Muscle layer of duodenum (tissue), 2 donors: ENCODE data around the gene CAMKK2.

Source experiments
- H3K27ac ChIP-seq: one replicate; pipeline ENCODE4 v1.7.0; 2013; ENCODE audit warnings: mild to moderate bottlenecking, low read length
- H3K27me3 ChIP-seq: one replicate; pipeline ENCODE4 v1.7.0; 2013; ENCODE audit warnings: low read depth, mild to moderate bottlenecking, control low read depth, low read length
- H3K36me3 ChIP-seq, 2 donors: one replicate each; pipeline ENCODE4 v1.7.0; 2013; ENCODE audit warnings: low read length in 2 of 2, control low read depth in 1 of 2, mild to moderate bottlenecking in 1 of 2; ENCODE audit not compliant: insufficient read depth in 2 of 2, control insufficient read depth in 1 of 2
- H3K4me1 ChIP-seq, 2 donors: one replicate each; pipeline ENCODE4 v1.7.0; 2013; ENCODE audit warnings: low read length in 2 of 2, mild to moderate bottlenecking in 2 of 2, control low read depth in 1 of 2, moderate library complexity in 1 of 2; ENCODE audit not compliant: insufficient read depth in 2 of 2, control insufficient read depth in 1 of 2
- H3K4me3 ChIP-seq, 2 donors: one replicate each; pipeline ENCODE4 v1.7.0; 2013; ENCODE audit warnings: low read length in 2 of 2, low read depth in 1 of 2, mild to moderate bottlenecking in 1 of 2
- H3K9me3 ChIP-seq, 2 donors: one replicate each; pipeline ENCODE4 v1.7.0; 2013; ENCODE audit warnings: low read length in 2 of 2, control low read depth in 1 of 2, mild to moderate bottlenecking in 1 of 2; ENCODE audit not compliant: control insufficient read depth in 1 of 2
- donor health status: healthy.

CAMKK2 gene

DNA sequence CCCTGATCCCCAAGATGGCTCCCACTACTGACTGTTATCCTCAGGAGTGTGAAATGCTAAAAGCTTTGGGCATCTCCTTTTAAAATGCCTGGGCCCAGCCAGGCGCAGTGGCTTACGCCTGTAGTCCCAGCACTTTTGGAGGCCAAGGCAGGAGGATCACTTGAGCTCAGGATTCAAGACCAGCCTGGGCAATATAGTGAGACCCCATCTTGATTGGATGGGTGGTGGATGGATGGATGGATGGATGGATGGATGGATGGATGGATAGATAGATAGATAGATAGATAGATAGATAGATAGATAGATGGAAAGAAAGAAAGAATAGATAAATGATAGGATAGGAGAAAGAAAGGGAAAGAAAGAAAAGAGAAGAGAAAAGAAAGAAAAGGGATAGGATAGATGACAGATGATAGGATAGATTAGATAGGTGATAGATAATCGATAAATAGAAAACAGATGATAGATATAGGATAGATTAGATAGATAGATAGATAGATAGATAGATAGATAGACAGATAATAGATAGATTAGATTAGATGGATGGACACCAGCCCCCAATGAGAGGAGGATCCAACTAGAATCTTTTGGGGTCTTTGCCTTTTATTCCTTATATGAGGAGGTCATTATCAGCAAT, 77.0 kb downstream of the CAMKK2 start:
- Histone ChIP-seq H3K27ac (no peak overlapping the region), H3K9me3 (no peaks in the 10 kb centered on the region), H3K4me3 (no peak overlapping the region), H3K4me1 (peaks cover 0 to 8% of the 10 kb centered on the region in 2 donors), H3K27me3 (no peaks in the 10 kb centered on the region), H3K36me3 (peaks cover 4 to 29% of the 10 kb centered on the region in 2 donors)

DNA sequence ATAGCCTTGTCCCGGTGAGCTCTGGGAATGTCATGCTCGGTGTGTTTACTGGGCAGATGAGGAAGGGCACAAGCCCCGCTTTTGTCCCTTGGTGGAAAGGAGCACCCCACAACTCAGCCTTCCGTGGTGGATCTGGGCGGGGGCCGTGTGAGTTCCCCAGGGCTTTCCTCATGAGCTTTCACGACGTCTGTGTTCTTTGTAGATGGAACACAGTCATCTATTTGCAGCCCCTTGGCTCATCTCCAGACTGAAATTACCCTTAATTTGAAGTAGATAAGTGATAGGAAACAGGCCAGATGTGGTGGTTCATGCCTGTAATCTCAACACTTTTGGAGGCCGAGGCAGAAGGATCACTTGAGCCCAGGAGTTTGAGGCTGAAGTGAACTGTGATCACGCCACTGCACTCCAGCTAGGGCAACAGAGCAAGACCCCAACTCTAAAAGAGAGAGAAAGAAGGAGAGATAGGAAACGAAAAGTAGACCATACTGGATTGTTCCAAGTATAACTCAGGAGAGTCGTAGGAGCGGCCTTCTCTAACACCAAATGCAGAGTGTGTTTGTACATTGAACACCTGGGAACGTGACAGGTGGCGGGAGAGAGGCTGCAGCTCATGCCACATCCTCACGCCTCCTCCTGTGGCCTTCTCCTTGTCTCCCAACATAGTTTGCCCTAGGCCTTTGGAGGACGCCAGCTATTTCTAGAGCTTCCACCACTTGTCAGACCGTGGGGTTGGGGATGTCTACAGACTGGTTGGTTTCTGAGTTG, 77.7 kb downstream of the CAMKK2 start:
- H3K9me3 ChIP-seq, result no peaks in the 10 kb centered on the region
- H3K27ac ChIP-seq, result no peak overlapping the region
- H3K27me3 ChIP-seq, result no peaks in the 10 kb centered on the region
- no peak overlapping the region for H3K4me3 ChIP-seq
- H3K36me3 ChIP-seq, result peaks cover 4 to 26% of the 10 kb centered on the region in 2 donors
- H3K4me1 ChIP-seq, result peaks cover 0 to 10% of the 10 kb centered on the region in 2 donors

GRCh38 chr12:121217761-121218160, 78.7 kb downstream of the CAMKK2 start:
- Histone ChIP-seq H3K27ac (no peak overlapping the region), H3K27me3 (no peaks in the 10 kb centered on the region), H3K36me3 (peaks cover 4 to 18% of the 10 kb centered on the region in 2 donors), H3K9me3 (no peaks in the 10 kb centered on the region), H3K4me1 (peaks cover 0 to 10% of the 10 kb centered on the region in 2 donors), H3K4me3 (no peak overlapping the region)

DNA sequence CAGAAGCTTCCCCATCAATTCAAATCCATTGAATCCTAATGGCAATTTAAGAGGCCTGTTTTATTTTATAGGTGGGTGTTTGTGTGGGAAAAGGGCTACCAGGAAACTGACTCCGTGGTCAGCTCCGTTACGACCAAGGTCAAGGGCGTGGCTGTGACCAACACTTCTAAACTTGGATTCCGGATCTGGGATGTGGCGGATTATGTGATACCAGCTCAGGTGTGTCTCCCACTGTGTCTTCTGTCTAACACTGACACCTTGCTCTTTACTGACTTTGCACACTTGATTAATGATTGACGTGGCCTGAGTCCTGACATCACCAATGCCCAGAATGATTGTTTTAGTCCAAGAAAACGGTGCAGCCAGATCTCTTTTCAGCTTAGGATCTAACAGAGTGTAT, 79.4 kb downstream of the CAMKK2 start:
- Histone ChIP-seq H3K27me3 (no peaks in the 10 kb centered on the region), H3K4me3 (no peak overlapping the region), H3K27ac (no peak overlapping the region), H3K36me3 (peaks cover 4 to 15% of the 10 kb centered on the region in 2 donors), H3K4me1 (peaks cover 0 to 10% of the 10 kb centered on the region in 2 donors), H3K9me3 (no peaks in the 10 kb centered on the region)

DNA sequence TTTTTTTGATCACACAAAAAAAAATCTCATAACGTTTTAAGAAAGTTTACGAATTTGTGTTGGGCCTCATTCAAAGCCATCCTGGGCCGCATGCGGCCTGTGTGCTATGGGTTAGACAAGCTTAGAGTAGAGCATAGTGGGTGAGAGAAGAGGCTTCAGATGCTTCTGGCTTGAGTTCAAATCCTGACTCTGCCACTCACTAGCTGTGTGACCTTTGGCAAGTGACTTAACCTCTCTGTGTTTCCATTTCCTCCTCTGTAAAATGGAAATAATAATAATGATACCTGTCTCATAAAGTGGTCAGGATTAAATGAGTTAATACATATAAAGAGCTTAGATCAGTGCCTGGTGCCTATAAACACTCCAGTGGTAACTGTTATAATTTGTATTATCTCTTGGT, 80.4 kb downstream of the CAMKK2 start:
- H3K27ac ChIP-seq, result no peak overlapping the region
- no peaks in the 10 kb centered on the region for H3K27me3 ChIP-seq
- peaks cover 0 to 10% of the 10 kb centered on the region in 2 donors for H3K4me1 ChIP-seq
- no peaks in the 10 kb centered on the region for H3K9me3 ChIP-seq
- no peak overlapping the region for H3K4me3 ChIP-seq
- H3K36me3 ChIP-seq, result peaks cover 4 to 10% of the 10 kb centered on the region in 2 donors

- Histone ChIP-seq H3K4me3 (no peak overlapping the region), H3K36me3 (peaks cover 4 to 10% of the 10 kb centered on the region in 2 donors), H3K27me3 (no peaks in the 10 kb centered on the region), H3K9me3 (no peaks in the 10 kb centered on the region), H3K4me1 (peaks cover 0 to 10% of the 10 kb centered on the region in 2 donors), H3K27ac (peak overlapping the region; percentile 52)
Measured at GRCh38 chr12:121214855-121215745, 81.4 kb downstream of the CAMKK2 start.

DNA sequence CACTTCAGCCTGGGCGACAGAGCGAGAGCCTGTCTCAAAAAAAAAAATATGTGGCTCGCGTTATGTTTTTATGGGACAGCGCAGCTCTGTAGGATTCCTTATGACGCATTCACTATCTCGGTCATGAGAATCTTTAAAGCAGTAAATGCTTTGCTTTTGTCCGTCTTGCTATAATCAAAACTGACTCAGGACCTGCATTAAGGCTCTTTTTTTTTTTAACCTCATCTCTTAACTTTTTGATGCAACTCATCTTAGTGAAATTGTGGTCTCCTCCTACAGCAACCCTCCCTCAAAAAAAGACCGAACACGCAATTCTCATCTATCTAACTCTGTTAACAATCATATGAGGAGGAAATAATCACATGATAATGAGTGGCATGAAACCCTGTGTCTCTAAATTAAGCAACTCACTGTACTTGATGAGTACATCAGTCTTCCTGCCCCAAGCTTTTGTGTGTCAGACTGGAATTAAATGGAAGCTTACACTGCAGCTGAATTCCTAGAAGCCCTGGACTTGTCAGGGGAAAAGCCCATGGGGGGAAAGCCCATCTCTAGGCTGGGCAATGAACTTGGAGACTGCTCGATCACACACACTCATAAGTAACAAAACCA, 82.2 kb downstream of the CAMKK2 start:
- peak overlapping the region; percentile 52 for H3K27ac ChIP-seq
- H3K4me3 ChIP-seq, result no peak overlapping the region
- H3K9me3 ChIP-seq, result no peaks in the 10 kb centered on the region
- peaks cover 4 to 10% of the 10 kb centered on the region in 2 donors for H3K36me3 ChIP-seq
- H3K4me1 ChIP-seq, result peaks cover 0 to 17% of the 10 kb centered on the region in 2 donors
- H3K27me3 ChIP-seq, result no peaks in the 10 kb centered on the region

GRCh38 chr12:121212875-121213274, 83.6 kb downstream of the CAMKK2 start:
- peaks cover 4 to 8% of the 10 kb centered on the region in 2 donors for H3K36me3 ChIP-seq
- H3K9me3 ChIP-seq, result no peaks in the 10 kb centered on the region
- H3K27me3 ChIP-seq, result no peaks in the 10 kb centered on the region
- no peak overlapping the region for H3K4me3 ChIP-seq
- no peak overlapping the region for H3K27ac ChIP-seq
- H3K4me1 ChIP-seq, result peaks cover 0 to 17% of the 10 kb centered on the region in 2 donors

GRCh38 chr12:121209624-121210572, 86.6 kb downstream of the CAMKK2 start, which contains the start of gene P2RX4:
TSS of gene P2RX4 (plus strand) at chr12:121210129. CDS start at chr12:121210165, 36 bp downstream.
- Histone ChIP-seq H3K36me3 (no peaks in the 10 kb centered on the region), H3K9me3 (no peaks in the 10 kb centered on the region), H3K4me3 (peak within 1 kb of the TSS; percentile 70 to 71), H3K27me3 (no peaks in the 10 kb centered on the region), H3K27ac (peak within 1 kb of the TSS; percentile 80), H3K4me1 (peaks cover 0 to 13% of the 10 kb centered on the region in 2 donors)

- H3K36me3 ChIP-seq, result no peaks in the 10 kb centered on the region
- H3K27me3 ChIP-seq, result no peaks in the 10 kb centered on the region
- H3K4me3 ChIP-seq, result peak overlapping the region in 1 of 2 donors; percentile 71
- H3K9me3 ChIP-seq, result no peaks in the 10 kb centered on the region
- H3K27ac ChIP-seq, result no peak overlapping the region
- H3K4me1 ChIP-seq, result peaks cover 0 to 7% of the 10 kb centered on the region in 2 donors
Measured at GRCh38 chr12:121209221-121209620, 87.3 kb downstream of the CAMKK2 start.
